IgD-negative memory B cell (primary cell): ENCODE results near the gene PCDHGB4. TPM values are rescaled to one million over a fixed set of nuclear protein-coding genes. Genes with fewer than 3 reads are reported as not detected.
A peak's percentile ranks its signal among the peaks of the same experiment; 100 is the strongest.
"Not testable (repeated sequence)": the region's sequence is repeated elsewhere in the genome, so short reads cannot be mapped to it uniquely, and the experiment has no call there.

Experiments
- H3K27ac Mint-ChIP-seq, 3 donors: one replicate each; pipeline ENCODE4 v1.8.0; 2020 to 2022; ENCODE audit warnings: mild to moderate bottlenecking in 3 of 3, mixed read lengths in 3 of 3, moderate library complexity in 1 of 3
- H3K27me3 Mint-ChIP-seq: one replicate; pipeline ENCODE4 v1.8.0; 2021; ENCODE audit warnings: mixed read lengths
- H3K36me3 Mint-ChIP-seq: one replicate; pipeline ENCODE4 v1.8.0; 2020; ENCODE audit warnings: mild to moderate bottlenecking, mixed read lengths
- H3K4me1 Mint-ChIP-seq, 3 donors: one replicate each; pipeline ENCODE4 v1.8.0; 2020 to 2022; ENCODE audit warnings: mixed read lengths in 3 of 3, mild to moderate bottlenecking in 1 of 3
- H3K4me3 Mint-ChIP-seq, 4 donors: one replicate each; pipeline ENCODE4 v1.8.0; 2020 to 2022; ENCODE audit warnings: mild to moderate bottlenecking in 4 of 4, mixed read lengths in 4 of 4, moderate library complexity in 3 of 4
- H3K9me3 Mint-ChIP-seq, 3 donors: one replicate each; pipeline ENCODE4 v1.8.0; 2020 to 2021; ENCODE audit warnings: mixed read lengths in 3 of 3, mild to moderate bottlenecking in 1 of 3
- polyA plus RNA-seq: library from polyadenylated mRNA; unstranded; fragments of 300-500 nt; fragmentation: Illumina TruSeq; gene quantifications from one replicate; pipeline ENCODE4 v1.2.3, GENCODE V29; 2021

Gene PCDHGB4
- polyA plus RNA-seq, 1 donor from 2014 or later, result 0.08 TPM

DNA sequence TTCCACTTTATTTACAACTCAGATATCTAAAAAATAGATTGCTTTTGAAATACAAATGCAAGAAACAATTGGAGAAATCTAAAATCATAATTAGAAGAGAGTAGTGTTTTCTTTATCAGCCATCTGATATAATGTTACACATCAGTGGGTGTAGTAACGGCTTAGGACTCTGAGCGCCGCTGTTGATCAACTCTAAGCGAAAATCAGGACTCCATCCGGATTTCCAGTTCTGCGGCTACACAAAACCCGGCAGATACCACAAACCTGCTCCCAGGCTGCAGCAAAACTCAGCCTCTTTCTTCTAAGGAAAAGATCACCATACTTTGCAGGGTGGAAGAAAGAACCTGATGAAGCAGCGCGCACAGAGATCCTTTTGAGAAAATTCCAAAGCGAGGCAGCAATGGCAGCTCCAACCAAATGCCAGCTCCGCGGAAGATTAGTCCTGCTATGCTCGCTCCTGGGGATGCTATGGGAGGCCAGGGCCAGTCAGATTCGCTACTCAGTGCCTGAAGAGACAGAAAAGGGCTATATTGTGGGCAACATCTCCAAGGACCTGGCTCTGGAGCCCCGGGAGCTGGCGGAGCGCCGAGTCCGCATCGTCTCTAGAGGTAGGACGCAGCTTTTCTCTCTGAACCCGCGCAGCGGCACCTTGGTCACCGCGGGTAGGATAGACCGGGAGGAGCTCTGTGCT lies 15.2 kb downstream of the PCDHGB4 start, which contains the start of gene PCDHGA9:
Gene PCDHGA9 (plus strand): TSS at position 226 of the 691 bp plus-strand sequence. CDS start 175 bp downstream, at position 401.
- Mint-ChIP-seq H3K27ac (peak within 1 kb of the TSS; percentile 34 to 76 (median 74)), H3K9me3 (peaks cover 7 to 32% (median 21%) of the 10 kb centered on the region in 3 donors), H3K4me1 (peaks cover 0 to 3% (median 3%) of the 10 kb centered on the region in 3 donors), H3K36me3 (peaks cover 4% of the 10 kb centered on the region), H3K4me3 (peak within 1 kb of the TSS; percentile 23 to 93 (median 75)), H3K27me3 (peaks cover 53% of the 10 kb centered on the region)

GRCh38 chr5:141403387-141403786 lies 15.9 kb downstream of the PCDHGB4 start:
- Mint-ChIP-seq H3K4me3 (peak overlapping the region in 2 of 4 donors; percentile 39 to 78), H3K4me1 (peaks cover 0 to 3% (median 3%) of the 10 kb centered on the region in 3 donors), H3K36me3 (peaks cover 4% of the 10 kb centered on the region), H3K27me3 (peaks cover 58% of the 10 kb centered on the region), H3K9me3 (peaks cover 7 to 36% (median 21%) of the 10 kb centered on the region in 3 donors), H3K27ac (peak overlapping the region in 1 of 3 donors; percentile 74)

GRCh38 chr5:141407790-141408505 lies 20.4 kb downstream of the PCDHGB4 start, which contains the start of gene PCDHGB6:
Gene PCDHGB6, plus strand, starts transcription at chr5:141408021. Its CDS starts 182 bp downstream, at chr5:141408203.
- Mint-ChIP-seq H3K4me3 (peak within 1 kb of the TSS; percentile 59 to 93 (median 78)), H3K9me3 (peaks cover 6 to 33% (median 19%) of the 10 kb centered on the region in 3 donors), H3K27me3 (peaks cover 55% of the 10 kb centered on the region), H3K27ac (peak within 1 kb of the TSS; percentile 73 to 86 (median 76))
- H3K36me3 Mint-ChIP-seq, H3K4me1 Mint-ChIP-seq: not testable (repeated sequence)

DNA sequence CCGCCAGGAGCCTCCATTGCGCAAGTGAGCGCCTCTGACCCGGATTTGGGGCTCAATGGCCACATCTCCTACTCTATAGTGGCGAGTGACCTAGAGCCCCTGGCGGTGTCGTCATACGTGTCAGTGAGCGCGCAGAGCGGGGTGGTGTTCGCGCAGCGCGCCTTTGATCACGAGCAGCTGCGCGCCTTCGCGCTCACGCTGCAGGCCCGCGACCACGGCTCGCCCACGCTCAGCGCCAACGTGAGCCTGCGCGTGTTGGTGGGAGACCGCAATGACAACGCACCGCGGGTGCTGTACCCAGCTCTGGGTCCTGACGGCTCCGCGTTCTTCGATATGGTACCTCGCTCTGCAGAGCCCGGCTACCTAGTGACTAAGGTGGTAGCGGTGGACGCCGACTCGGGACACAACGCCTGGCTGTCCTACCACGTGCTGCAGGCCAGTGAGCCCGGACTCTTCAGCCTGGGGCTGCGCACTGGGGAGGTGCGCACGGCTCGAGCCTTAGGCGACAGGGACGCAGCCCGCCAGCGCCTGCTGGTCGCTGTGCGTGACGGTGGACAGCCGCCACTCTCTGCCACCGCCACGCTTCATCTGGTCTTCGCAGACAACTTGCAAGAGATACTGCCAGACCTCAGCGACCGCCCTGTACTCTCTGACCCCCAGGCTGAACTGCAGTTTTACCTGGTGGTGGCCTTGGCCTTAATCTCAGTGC lies 22.3 kb downstream of the PCDHGB4 start:
- H3K27me3 Mint-ChIP-seq, result peaks cover 58% of the 10 kb centered on the region

GRCh38 chr5:141411575-141411974 lies 24.1 kb downstream of the PCDHGB4 start:
- H3K4me1 Mint-ChIP-seq, result peaks cover 10 to 15% (median 14%) of the 10 kb centered on the region in 3 donors
- peaks cover 9 to 42% (median 10%) of the 10 kb centered on the region in 3 donors for H3K9me3 Mint-ChIP-seq
- H3K27ac Mint-ChIP-seq, result peak overlapping the region in 2 of 3 donors; percentile 40 to 69
- H3K27me3 Mint-ChIP-seq, result peaks cover 55% of the 10 kb centered on the region
- peak overlapping the region in 1 of 4 donors; percentile 24 for H3K4me3 Mint-ChIP-seq
- H3K36me3 Mint-ChIP-seq, result peaks cover 6% of the 10 kb centered on the region

More for the DNA sequence above, 22.3 kb downstream of the PCDHGB4 start:
- peaks cover 6% of the 10 kb centered on the region for H3K36me3 Mint-ChIP-seq
- peaks cover 9 to 34% (median 10%) of the 10 kb centered on the region in 3 donors for H3K9me3 Mint-ChIP-seq
- peaks cover 7 to 13% (median 7%) of the 10 kb centered on the region in 3 donors for H3K4me1 Mint-ChIP-seq
- H3K4me3 Mint-ChIP-seq, result no peak overlapping the region
- H3K27ac Mint-ChIP-seq, result peak overlapping the region in 2 of 3 donors; percentile 69 to 76

GRCh38 chr5:141412854-141413539 lies 25.5 kb downstream of the PCDHGB4 start, which contains the start of gene PCDHGA10:
Gene PCDHGA10, plus strand, starts transcription at chr5:141412987. Its CDS starts 189 bp downstream, at chr5:141413176.
- Mint-ChIP-seq H3K4me1 (peaks cover 12 to 17% (median 17%) of the 10 kb centered on the region in 3 donors), H3K36me3 (peaks cover 6% of the 10 kb centered on the region), H3K9me3 (peaks cover 6 to 39% (median 13%) of the 10 kb centered on the region in 3 donors), H3K27ac (peak within 1 kb of the TSS; percentile 40 to 99 (median 88)), H3K27me3 (peaks cover 51% of the 10 kb centered on the region), H3K4me3 (peak within 1 kb of the TSS; percentile 83 to 99 (median 96))

DNA sequence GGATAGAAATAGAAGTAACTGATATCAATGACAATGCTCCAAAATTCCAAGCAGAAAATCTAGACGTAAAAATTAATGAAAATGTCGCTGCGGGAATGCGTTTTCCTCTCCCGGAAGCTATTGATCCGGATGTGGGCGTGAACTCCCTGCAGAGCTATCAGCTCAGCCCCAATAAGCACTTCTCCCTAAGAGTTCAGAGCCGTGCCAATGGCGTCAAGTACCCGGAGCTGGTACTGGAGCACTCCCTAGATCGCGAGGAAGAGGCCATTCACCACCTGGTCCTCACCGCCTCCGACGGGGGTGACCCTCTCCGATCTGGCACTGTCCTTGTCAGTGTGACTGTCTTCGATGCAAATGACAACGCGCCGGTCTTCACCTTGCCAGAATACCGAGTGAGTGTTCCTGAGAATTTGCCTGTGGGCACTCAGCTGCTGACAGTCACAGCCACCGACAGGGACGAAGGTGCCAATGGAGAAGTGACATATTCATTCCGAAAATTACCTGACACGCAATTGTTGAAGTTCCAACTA lies 26.1 kb downstream of the PCDHGB4 start:
- peaks cover 8% of the 10 kb centered on the region for H3K36me3 Mint-ChIP-seq
- peaks cover 14 to 19% (median 19%) of the 10 kb centered on the region in 3 donors for H3K4me1 Mint-ChIP-seq
- peak overlapping the region; percentile 21 to 99 (median 88) for H3K27ac Mint-ChIP-seq
- peaks cover 9 to 40% (median 17%) of the 10 kb centered on the region in 3 donors for H3K9me3 Mint-ChIP-seq
- H3K4me3 Mint-ChIP-seq, result peak overlapping the region; percentile 83 to 99 (median 96)
- H3K27me3 Mint-ChIP-seq, result peaks cover 51% of the 10 kb centered on the region

DNA sequence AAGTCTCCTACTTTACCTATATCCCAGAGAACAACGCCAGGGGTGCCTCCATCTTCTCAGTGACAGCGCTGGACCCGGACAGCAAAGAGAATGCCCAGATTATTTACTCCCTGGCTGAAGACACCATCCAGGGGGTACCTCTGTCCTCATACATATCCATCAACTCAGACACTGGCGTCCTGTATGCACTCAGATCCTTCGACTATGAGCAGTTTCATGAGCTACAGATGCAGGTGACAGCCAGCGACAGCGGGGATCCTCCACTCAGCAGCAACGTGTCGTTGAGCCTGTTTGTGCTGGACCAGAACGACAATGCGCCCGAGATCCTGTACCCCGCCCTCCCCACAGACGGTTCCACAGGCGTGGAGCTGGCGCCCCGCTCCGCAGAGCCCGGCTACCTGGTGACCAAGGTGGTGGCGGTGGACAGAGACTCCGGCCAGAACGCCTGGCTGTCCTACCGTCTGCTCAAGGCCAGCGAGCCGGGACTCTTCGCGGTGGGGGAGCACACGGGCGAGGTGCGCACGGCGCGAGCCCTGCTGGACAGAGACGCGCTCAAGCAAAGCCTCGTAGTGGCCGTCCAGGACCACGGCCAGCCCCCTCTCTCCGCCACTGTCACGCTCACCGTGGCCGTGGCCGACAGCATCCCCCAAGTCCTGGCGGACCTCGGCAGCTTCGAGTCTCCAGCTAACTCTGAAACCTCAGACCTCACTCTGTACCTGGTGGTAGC lies 27.2 kb downstream of the PCDHGB4 start:
- Mint-ChIP-seq H3K9me3 (peaks cover 11 to 36% (median 14%) of the 10 kb centered on the region in 3 donors), H3K4me1 (peaks cover 13 to 19% (median 19%) of the 10 kb centered on the region in 3 donors), H3K27ac (peak overlapping the region; percentile 73 to 99 (median 88)), H3K27me3 (peaks cover 47% of the 10 kb centered on the region), H3K4me3 (peak overlapping the region; percentile 73 to 99 (median 90))
- not testable (repeated sequence) for H3K36me3 Mint-ChIP-seq

DNA sequence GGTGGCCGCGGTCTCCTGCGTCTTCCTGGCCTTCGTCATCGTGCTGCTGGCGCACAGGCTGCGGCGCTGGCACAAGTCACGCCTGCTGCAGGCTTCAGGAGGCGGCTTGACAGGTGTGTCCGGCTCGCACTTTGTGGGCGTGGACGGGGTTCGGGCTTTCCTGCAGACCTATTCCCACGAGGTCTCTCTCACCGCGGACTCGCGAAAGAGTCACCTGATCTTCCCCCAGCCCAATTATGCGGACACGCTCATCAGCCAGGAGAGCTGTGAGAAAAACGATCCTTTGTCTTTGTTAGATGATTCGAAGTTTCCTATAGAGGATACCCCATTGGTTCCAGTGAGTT lies 27.7 kb downstream of the PCDHGB4 start:
- Mint-ChIP-seq H3K4me1 (peaks cover 13 to 19% (median 17%) of the 10 kb centered on the region in 3 donors), H3K4me3 (peak overlapping the region; percentile 44 to 78 (median 74)), H3K27me3 (peaks cover 48% of the 10 kb centered on the region), H3K9me3 (peaks cover 11 to 35% (median 13%) of the 10 kb centered on the region in 3 donors), H3K27ac (peak overlapping the region in 2 of 3 donors; percentile 73 to 89)
- H3K36me3 Mint-ChIP-seq, result not testable (repeated sequence)

GRCh38 chr5:141417494-141418172 lies 30.1 kb downstream of the PCDHGB4 start, which contains the start of gene PCDHGB7:
Gene PCDHGB7, plus strand, starts transcription at chr5:141417677. Its CDS starts 183 bp downstream, at chr5:141417860.
- Mint-ChIP-seq H3K4me1 (peaks cover 16 to 36% (median 20%) of the 10 kb centered on the region in 3 donors), H3K27ac (peak within 1 kb of the TSS; percentile 73 to 93 (median 83)), H3K27me3 (peaks cover 56% of the 10 kb centered on the region), H3K4me3 (peak within 1 kb of the TSS; percentile 78 to 93 (median 81)), H3K9me3 (peaks cover 15 to 43% (median 23%) of the 10 kb centered on the region in 3 donors)
- H3K36me3 Mint-ChIP-seq, result not testable (repeated sequence)

DNA sequence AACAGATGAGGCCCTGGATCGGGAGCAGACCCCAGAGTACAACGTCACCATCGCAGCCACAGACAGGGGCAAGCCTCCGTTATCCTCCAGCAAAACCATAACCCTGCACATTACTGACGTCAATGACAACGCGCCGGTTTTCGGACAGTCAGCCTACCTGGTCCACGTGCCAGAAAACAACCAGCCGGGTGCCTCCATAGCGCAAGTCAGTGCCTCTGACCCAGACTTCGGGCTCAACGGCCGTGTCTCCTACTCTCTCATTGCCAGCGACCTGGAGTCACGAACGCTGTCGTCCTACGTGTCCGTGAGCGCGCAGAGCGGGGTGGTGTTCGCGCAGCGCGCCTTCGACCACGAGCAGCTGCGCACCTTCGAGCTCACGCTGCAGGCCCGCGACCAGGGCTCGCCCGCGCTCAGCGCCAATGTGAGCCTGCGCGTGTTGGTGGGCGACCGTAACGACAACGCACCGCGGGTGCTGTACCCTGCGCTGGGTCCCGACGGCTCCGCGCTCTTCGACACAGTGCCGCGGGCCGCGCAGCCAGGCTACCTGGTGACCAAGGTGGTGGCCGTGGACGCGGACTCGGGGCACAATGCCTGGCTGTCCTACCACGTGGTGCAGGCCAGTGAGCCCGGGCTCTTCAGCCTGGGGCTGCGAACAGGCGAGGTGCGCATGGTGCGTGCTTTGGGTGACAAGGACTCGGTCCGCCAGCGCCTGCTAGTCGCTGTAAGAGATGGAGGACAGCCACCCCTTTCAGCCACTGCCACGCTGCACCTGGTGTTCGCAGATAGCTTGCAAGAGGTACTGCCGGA lies 31.8 kb downstream of the PCDHGB4 start:
- Mint-ChIP-seq H3K27me3 (peaks cover 43% of the 10 kb centered on the region), H3K4me3 (peak overlapping the region in 1 of 4 donors; percentile 79), H3K9me3 (peaks cover 17 to 42% (median 27%) of the 10 kb centered on the region in 3 donors), H3K4me1 (peaks cover 12 to 29% (median 14%) of the 10 kb centered on the region in 3 donors), H3K27ac (peak overlapping the region; percentile 28 to 81 (median 73)), H3K36me3 (peaks cover 2% of the 10 kb centered on the region)
